Measurements from ENCODE around the gene MOCS2.

Gene MOCS2

GRCh38 chr5:53092242-53092641 lies 17.3 kb downstream of the MOCS2 start:
- no peak for FAIRE-seq

GRCh38 chr5:53091289-53091688 lies 18.3 kb downstream of the MOCS2 start:
- FAIRE-seq = no peak

- FAIRE-seq = no peak
Observed at GRCh38 chr5:53090229-53090628, 19.3 kb downstream of the MOCS2 start.

- FAIRE-seq = no peak
Observed at GRCh38 chr5:53089481-53089991, 20.0 kb downstream of the MOCS2 start.

GRCh38 chr5:53087621-53088121 lies 21.9 kb downstream of the MOCS2 start:
- no peak for FAIRE-seq

GRCh38 chr5:53087171-53087570 lies 22.4 kb downstream of the MOCS2 start:
- FAIRE-seq = no peak

- no peak for FAIRE-seq
Observed at GRCh38 chr5:53084546-53085255, 24.9 kb downstream of the MOCS2 start.

- no peak for FAIRE-seq
Observed at GRCh38 chr5:53083927-53084326, 25.6 kb downstream of the MOCS2 start.

- FAIRE-seq = no peak
Observed at GRCh38 chr5:53080271-53080670, 29.3 kb downstream of the MOCS2 start.

GRCh38 chr5:53076014-53076583 lies 33.5 kb downstream of the MOCS2 start:
- no peak for FAIRE-seq

- no peak for FAIRE-seq
Observed at GRCh38 chr5:53073348-53073747, 36.2 kb downstream of the MOCS2 start.

- no peak for FAIRE-seq
Observed at GRCh38 chr5:53071738-53072137, 37.8 kb downstream of the MOCS2 start.

GRCh38 chr5:53071298-53071697 lies 38.3 kb downstream of the MOCS2 start:
- FAIRE-seq = no peak

GRCh38 chr5:53069626-53070025 lies 39.9 kb downstream of the MOCS2 start:
- FAIRE-seq = no peak

GRCh38 chr5:53068291-53068836 lies 41.2 kb downstream of the MOCS2 start:
- no peak for FAIRE-seq

- FAIRE-seq = no peak
Observed at GRCh38 chr5:53067641-53068040, 41.9 kb downstream of the MOCS2 start.

- FAIRE-seq = no peak
Observed at GRCh38 chr5:53066088-53066487, 43.5 kb downstream of the MOCS2 start.

GRCh38 chr5:53063791-53064190 lies 45.8 kb downstream of the MOCS2 start:
- peak; percentile 18 for FAIRE-seq

- no peak for FAIRE-seq
Observed at GRCh38 chr5:53063176-53063575, 46.4 kb downstream of the MOCS2 start.

- FAIRE-seq = no peak
Observed at GRCh38 chr5:53059281-53059680, 50.3 kb downstream of the MOCS2 start.

- no peak for FAIRE-seq
Observed at GRCh38 chr5:53055365-53055764, 54.2 kb downstream of the MOCS2 start.

- no peak for FAIRE-seq
Observed at GRCh38 chr5:53053364-53053763, 56.2 kb downstream of the MOCS2 start.

GRCh38 chr5:53052499-53052898 lies 57.1 kb downstream of the MOCS2 start:
- no peak for FAIRE-seq

- FAIRE-seq = no peak
Observed at GRCh38 chr5:53048248-53048647, 61.3 kb downstream of the MOCS2 start.
